GM10248 (cell line): Measurements from ENCODE around the gene WRAP53.

Source experiments
- CTCF ChIA-PET: fragments of 300-600 bp; sonication (Branson Sonifier 250); formaldehyde crosslinking; extraction: SDS; loops from one replicate; lab custom pipeline; 2021; ENCODE audit warnings: antibody characterized with exemption; lab: Yijun Ruan, JAX
- POLR2A ChIA-PET: fragments of 350-650 bp; sonication (Branson Sonifier 250); formaldehyde crosslinking; extraction: SDS; loops from one replicate; lab custom pipeline; 2020; ENCODE audit warnings: antibody characterized with exemption; lab: Yijun Ruan, JAX
- DNase-seq: peaks from one replicate; pipeline ENCODE4 v3.0.0; 2012; ENCODE audit errors: extremely low spot score
- TF ChIP-seq, protein P1 (sequence below): IDR thresholded peaks from 2 replicates; pipeline ENCODE4 v1.5.1; 2012; ENCODE audit warnings: mild to moderate bottlenecking, low read depth; ENCODE audit errors: extremely low read depth, missing control alignments, control extremely low read depth

The WRAP53 gene

DNA sequence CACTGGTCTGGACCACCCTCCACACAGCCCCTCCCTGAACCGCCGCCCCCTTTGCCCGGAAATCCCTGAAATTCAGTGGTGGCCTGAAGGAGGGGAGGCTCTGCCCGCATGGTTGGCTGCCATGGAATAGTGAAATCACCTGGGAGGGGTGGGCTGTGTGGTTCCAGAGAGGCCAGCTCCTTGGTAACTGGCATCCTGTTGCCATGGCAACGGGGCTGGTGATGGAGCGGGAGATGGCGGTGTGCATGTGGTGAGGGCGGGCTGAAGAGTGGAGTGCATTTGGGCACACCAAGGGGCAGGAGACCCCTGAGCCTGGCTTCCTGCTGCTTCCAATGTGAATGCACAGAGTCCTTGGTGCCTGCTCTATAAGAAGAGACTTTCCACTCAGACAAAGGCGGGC, 19.2 kb downstream of the WRAP53 start:
- POLR2A ChIA-PET, result no interaction called here
- DNase-seq, result no peak
- TF ChIP-seq, protein P1, sequence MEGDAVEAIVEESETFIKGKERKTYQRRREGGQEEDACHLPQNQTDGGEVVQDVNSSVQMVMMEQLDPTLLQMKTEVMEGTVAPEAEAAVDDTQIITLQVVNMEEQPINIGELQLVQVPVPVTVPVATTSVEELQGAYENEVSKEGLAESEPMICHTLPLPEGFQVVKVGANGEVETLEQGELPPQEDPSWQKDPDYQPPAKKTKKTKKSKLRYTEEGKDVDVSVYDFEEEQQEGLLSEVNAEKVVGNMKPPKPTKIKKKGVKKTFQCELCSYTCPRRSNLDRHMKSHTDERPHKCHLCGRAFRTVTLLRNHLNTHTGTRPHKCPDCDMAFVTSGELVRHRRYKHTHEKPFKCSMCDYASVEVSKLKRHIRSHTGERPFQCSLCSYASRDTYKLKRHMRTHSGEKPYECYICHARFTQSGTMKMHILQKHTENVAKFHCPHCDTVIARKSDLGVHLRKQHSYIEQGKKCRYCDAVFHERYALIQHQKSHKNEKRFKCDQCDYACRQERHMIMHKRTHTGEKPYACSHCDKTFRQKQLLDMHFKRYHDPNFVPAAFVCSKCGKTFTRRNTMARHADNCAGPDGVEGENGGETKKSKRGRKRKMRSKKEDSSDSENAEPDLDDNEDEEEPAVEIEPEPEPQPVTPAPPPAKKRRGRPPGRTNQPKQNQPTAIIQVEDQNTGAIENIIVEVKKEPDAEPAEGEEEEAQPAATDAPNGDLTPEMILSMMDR, result no peak
- CTCF ChIA-PET, result interaction anchor here (1.1 to 3.3 kb wide), 3 partner anchors 10 to 75 kb away, joined by 3 to 20 read pairs (median 5); partner anchors contain the start of genes DNAH2, TP53 and WRAP53

DNA sequence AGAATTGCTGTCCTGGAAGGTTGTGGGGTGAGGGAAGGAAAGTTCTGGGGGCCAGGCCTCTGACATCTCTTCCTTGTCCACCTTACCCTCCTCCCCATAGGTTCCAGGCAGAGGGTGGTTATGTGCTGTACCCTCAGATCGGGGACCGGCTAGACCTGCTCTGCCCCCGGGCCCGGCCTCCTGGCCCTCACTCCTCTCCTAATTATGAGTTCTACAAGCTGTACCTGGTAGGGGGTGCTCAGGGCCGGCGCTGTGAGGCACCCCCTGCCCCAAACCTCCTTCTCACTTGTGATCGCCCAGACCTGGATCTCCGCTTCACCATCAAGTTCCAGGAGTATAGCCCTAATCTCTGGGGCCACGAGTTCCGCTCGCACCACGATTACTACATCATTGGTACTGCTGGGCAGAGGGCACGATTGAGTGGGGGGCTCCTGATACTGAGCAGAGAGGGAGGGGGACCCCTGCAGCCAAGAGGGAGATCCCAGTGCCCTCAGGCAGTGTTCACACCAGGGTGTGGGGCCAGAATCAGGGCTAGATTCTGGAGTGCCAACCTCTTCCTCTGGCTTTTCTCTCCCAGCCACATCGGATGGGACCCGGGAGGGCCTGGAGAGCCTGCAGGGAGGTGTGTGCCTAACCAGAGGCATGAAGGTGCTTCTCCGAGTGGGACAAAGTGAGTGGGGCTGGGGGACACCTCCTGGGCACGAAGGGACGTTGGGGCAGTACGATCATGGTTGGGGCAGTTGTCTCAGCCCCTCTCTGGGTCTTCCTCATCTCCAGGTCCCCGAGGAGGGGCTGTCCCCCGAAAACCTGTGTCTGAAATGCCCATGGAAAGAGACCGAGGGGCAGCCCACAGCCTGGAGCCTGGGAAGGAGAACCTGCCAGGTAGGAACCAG, 19.8 kb downstream of the WRAP53 start:
- CTCF ChIA-PET, result interaction anchor here (3.3 kb wide), 1 partner anchor 20 kb away, joined by 20 read pairs; the partner anchor contains the start of genes TP53 and WRAP53
- no peak for DNase-seq
- POLR2A ChIA-PET, result interaction anchor here (0.7 kb wide), 1 partner anchor 117 kb away, joined by 3 read pairs; no protein-coding TSS in a partner anchor
- TF ChIP-seq, protein P1, result no peak

DNA sequence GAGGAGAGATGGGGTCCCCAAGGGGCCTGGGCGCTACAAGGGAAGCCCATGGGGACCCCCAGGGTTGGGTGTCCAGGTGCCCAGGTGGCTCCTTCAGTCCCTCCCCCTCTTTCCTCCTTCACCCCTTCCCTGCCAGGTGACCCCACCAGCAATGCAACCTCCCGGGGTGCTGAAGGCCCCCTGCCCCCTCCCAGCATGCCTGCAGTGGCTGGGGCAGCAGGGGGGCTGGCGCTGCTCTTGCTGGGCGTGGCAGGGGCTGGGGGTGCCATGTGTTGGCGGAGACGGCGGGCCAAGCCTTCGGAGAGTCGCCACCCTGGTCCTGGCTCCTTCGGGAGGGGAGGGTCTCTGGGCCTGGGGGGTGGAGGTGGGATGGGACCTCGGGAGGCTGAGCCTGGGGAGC, 20.8 kb downstream of the WRAP53 start:
- CTCF ChIA-PET, result no interaction called here
- no peak for DNase-seq
- TF ChIP-seq, protein P1, result no peak
- POLR2A ChIA-PET, result no interaction called here

DNA sequence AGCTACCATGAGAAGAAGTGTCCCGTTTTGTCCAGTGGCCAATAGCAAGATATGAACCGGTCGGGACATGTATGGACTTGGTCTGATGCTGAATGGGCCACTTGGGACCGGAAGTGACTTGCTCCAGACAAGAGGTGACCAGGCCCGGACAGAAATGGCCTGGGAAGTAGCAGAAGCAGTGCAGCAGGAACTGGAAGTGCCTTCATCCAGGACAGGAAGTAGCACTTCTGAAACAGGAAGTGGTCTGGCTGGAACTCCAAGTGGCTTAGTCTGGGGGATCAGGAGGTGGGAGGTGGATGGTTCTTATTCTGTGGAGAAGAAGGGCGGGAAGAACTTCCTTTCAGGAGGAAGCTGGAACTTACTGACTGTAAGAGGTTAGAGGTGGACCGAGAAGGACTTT, 22.0 kb downstream of the WRAP53 start:
- ChIA-PET POLR2A (no interaction called here), CTCF (interaction anchor here (0.7 to 1.3 kb wide), 2 partner anchors 23 to 355 kb away, joined by 3 to 6 read pairs; partner anchors contain the start of gene TP53)
- TF ChIP-seq, protein P1, result no peak
- no peak for DNase-seq

DNA sequence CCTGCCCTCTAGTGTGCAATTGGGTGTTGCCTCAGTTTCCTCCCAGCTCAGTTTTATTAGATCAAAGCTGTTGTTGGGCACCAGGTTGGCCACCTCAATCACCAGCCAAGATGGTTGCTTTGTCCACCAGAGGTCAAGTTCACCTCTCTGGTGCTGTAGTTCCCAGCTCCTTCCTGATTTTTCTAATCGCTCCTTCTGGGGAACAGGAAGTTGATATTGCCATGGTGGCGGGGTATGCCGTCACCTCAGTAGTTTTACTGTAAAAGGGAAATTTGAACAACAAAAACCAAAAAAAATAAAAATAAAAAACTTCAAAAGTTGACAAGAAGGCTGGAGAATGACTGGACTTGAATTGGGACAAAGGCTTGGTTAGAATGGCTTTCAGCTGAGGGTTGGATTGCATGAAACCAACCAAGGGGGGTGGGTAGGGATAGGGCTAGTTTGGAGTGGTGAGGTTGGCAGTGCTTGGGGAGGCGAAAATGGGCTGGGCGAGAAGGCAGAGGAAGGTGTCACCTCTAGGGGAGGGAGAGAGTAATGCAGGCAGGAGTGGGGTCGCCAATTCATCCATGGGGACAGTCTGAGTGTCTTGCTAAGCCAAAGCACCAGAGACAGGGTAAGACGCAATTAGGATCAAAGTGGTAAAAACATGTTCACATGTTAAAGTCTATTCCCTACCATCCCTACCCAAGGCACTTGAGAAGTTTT, 22.9 kb downstream of the WRAP53 start:
- TF ChIP-seq, protein P1, result no peak
- CTCF ChIA-PET, result interaction anchor here (0.7 to 1.3 kb wide), 2 partner anchors 24 to 356 kb away, joined by 3 to 6 read pairs; partner anchors contain the start of gene TP53
- no peak for DNase-seq
- POLR2A ChIA-PET, result no interaction called here
